ENCODE measurements around the gene OSBPL6.
"Not testable (repeated sequence)": the region's sequence is repeated elsewhere in the genome, so short reads cannot be mapped to it uniquely, and the experiment has no call there.

Gene OSBPL6

DNA sequence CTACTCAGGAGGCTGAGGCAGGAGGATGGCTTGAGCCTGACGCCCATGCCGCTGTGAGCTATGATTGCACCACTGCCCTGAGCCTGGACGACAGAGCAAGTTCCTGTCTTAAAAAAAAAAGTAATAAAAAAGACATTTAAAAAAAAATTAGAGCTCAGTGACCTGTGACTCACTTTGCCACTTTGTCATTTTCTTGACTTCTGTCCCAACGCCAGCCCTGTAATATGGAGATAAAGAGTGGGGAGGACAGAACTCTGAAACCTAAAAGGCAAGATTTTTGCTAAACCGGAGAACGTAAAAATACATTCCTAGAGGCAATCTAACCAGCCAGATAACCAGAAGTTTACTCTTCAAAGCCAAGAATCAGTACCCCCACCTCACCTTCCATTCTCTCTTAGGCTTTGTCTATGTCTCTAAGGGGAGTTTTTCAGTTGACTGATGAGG is 207.7 kb downstream of the OSBPL6 start:
- Mint-ChIP-seq H3K27ac (no peak overlapping the region), H3K36me3 (no peaks in the 10 kb centered on the region), H3K4me1 (peaks cover 4 to 9% of the 10 kb centered on the region in 2 donors), H3K9me3 (no peaks in the 10 kb centered on the region), H3K27me3 (no peaks in the 10 kb centered on the region), H3K4me3 (no peak overlapping the region)
- DNase-seq (no peak), ATAC-seq (replicated peaks) (no peak)

DNA sequence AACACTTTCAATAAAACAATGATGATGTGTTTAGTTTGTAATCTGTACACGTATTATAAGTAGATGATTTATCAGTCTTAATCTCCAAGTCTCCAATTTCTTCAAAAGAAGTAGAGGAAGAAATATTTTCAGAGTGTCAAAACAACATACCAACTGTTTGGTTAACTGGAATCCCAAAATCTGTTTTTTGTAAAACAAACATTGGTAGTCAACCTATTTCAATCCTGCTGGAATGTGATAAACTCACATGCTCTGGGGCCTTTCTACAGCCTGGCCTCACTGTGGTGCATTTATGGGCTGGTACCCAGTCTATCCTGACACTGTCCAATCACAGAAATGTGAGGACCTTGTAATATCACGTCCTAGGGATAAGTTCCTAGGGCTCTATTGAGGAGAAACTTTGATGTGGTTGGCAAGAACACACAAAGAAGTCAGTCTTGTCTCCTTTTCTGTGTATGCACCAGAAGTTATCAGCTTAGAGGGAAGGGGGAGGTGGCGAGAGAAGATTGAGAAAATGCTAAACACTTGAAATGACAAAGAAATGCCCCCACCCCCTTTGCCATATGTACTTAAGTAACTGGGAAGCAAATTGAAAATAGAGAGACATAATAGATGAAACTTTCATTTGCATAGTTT is 209.5 kb downstream of the OSBPL6 start:
- Mint-ChIP-seq H3K4me3 (no peak overlapping the region), H3K4me1 (peaks cover 4% of the 10 kb centered on the region in 2 donors), H3K9me3 (no peaks in the 10 kb centered on the region), H3K27ac (no peak overlapping the region), H3K27me3 (no peaks in the 10 kb centered on the region), H3K36me3 (no peaks in the 10 kb centered on the region)
- no peak for DNase-seq
- peak in 1 of 2 donors; percentile 18 for ATAC-seq (replicated peaks)

- peak; percentile 6 for DNase-seq
- Mint-ChIP-seq H3K36me3 (no peaks in the 10 kb centered on the region), H3K4me3 (no peak overlapping the region), H3K27me3 (no peaks in the 10 kb centered on the region), H3K4me1 (peaks cover 4% of the 10 kb centered on the region in 2 donors), H3K27ac (no peak overlapping the region), H3K9me3 (no peaks in the 10 kb centered on the region)
- ATAC-seq (replicated peaks) = peak; percentile 84 to 94
These were observed 210.1 kb downstream of the OSBPL6 start for GRCh38 chr2:178404368-178404767.

DNA sequence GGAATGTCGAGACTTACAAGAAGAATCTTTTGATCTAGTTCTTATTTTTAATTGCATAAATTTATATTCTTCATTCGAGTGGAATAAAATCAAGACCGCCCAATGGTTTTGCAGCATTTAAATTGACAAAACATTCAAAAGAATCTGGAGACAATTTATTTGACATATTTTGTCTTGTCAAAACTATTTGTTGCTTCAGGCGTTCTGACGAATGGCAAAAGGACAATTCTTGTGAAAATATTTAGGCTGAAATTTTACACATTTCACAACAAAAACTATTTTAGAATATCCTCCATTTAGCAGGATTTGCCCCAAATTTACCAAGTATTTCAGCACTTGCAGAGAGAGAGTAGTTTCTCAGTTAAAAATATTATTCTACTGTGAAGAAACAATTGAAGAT is 214.9 kb downstream of the OSBPL6 start:
- Mint-ChIP-seq H3K9me3 (no peaks in the 10 kb centered on the region), H3K36me3 (no peaks in the 10 kb centered on the region), H3K4me3 (no peak overlapping the region), H3K27me3 (no peaks in the 10 kb centered on the region), H3K27ac (no peak overlapping the region), H3K4me1 (peaks cover 7 to 12% of the 10 kb centered on the region in 2 donors)
- ATAC-seq (replicated peaks) (no peak), DNase-seq (no peak)

DNA sequence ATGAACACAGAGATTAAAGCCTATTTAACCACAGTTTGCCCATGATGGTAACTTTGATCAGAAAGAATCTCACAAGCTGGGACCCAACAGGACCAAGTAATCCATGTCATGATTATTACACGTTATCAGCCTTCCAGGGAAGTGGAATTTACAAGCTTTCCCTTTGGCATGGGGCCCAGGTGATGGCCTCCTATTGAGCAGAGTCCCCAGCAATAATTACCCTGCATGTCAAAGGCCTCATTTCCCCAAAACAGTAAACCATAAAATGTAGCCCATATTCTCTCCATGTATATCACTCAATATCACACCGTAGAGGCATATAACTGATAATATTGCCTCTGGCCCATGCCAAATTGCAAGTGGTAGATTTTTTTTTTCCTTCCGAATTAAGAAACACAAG is 217.7 kb downstream of the OSBPL6 start:
- Mint-ChIP-seq H3K27me3 (no peaks in the 10 kb centered on the region), H3K27ac (no peak overlapping the region), H3K4me3 (no peak overlapping the region), H3K9me3 (no peaks in the 10 kb centered on the region), H3K36me3 (peaks cover 4 to 5% of the 10 kb centered on the region in 2 donors), H3K4me1 (peaks cover 8 to 18% of the 10 kb centered on the region in 2 donors)
- DNase-seq (no peak), ATAC-seq (replicated peaks) (no peak)

- H3K27me3 Mint-ChIP-seq; H3K4me3 Mint-ChIP-seq; H3K36me3 Mint-ChIP-seq; ATAC-seq (replicated peaks); DNase-seq; H3K9me3 Mint-ChIP-seq; H3K27ac Mint-ChIP-seq: not testable (repeated sequence)
- peaks cover 8 to 18% of the 10 kb centered on the region in 2 donors for H3K4me1 Mint-ChIP-seq
These were observed 218.1 kb downstream of the OSBPL6 start for GRCh38 chr2:178412453-178412852.

DNA sequence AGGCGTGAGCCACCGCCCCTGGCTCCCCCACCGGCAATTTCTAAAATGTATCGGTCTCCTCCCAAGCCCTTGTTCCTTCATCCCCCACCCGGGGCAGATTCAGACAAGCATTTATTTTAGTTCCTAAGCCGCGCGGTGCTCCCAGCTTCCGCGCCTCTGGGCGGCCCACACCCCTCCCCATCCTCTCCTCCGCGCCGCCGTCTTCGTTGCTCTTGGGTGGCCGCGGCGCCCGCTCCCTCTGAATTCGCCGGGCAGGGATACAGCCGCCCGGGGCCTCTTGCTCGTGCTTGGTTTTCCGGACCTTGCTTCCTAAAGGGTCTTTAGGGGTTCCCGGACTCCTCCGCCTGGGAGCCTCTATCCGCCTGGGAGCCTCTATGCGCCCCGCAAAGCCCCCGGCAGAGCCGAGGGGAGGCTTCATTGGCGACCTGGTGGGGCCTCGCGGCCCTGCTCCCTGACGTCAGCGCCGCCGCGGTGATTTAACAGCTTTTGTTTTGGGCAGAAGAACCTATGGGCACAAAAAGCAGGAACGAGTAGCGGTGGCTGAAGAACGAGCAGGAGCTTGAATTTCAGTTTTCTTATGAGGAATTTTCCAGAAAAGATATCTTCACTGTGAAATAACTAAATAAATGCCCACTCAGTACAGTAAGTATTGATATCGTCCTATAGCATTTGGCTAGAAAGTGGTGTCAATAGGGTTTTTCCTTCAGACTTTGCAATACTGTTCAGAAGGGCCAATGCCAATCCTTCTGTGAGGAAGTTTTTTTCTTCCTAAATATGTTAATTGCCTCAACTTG is 219.4 kb downstream of the OSBPL6 start:
- H3K4me1 Mint-ChIP-seq = peaks cover 8 to 18% of the 10 kb centered on the region in 2 donors

GRCh38 chr2:178414266-178415247 is 220.2 kb downstream of the OSBPL6 start:
- Mint-ChIP-seq H3K4me1 (peaks cover 8 to 18% of the 10 kb centered on the region in 2 donors), H3K36me3 (peaks cover 5 to 7% of the 10 kb centered on the region in 2 donors)

More for the DNA sequence above, 219.4 kb downstream of the OSBPL6 start:
- no peaks in the 10 kb centered on the region for H3K9me3 Mint-ChIP-seq
- H3K36me3 Mint-ChIP-seq = peaks cover 4 to 5% of the 10 kb centered on the region in 2 donors
- peak overlapping the region; percentile 95 to 100 for H3K4me3 Mint-ChIP-seq
- H3K27me3 Mint-ChIP-seq = no peaks in the 10 kb centered on the region
- ATAC-seq (replicated peaks) (peak; percentile 83 to 87), DNase-seq (peak; percentile 68)
- peak overlapping the region; percentile 98 for H3K27ac Mint-ChIP-seq

GRCh38 chr2:178415979-178416378 is 221.7 kb downstream of the OSBPL6 start:
- Mint-ChIP-seq H3K36me3 (peaks cover 8 to 9% of the 10 kb centered on the region in 2 donors), H3K4me1 (peaks cover 8 to 26% of the 10 kb centered on the region in 2 donors)

More at GRCh38 chr2:178414266-178415247, 220.2 kb downstream of the OSBPL6 start:
- Mint-ChIP-seq H3K4me3 (peak overlapping the region; percentile 95 to 100), H3K27ac (peak overlapping the region; percentile 81), H3K27me3 (no peaks in the 10 kb centered on the region), H3K9me3 (no peaks in the 10 kb centered on the region)
- peak; percentile 78 for DNase-seq
- peak; percentile 84 to 85 for ATAC-seq (replicated peaks)

DNA sequence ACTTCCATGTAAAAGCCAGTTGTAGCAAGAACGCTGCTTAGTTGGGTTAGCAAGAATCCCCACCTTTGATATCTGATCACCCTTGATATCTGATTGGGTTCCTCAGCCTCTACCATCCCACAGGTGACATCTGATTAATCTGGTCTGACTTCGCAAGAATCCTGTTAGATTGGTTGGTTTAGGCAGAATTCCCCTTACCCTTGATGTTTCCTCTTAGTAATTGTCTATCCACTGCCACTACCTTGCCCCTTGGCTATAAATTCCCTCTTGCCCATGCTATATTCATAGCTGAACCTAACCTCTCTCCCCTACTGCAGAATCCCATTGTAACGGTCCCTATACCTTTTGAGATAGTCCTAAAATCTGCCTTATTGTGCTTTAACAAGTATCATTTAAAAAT is 223.6 kb downstream of the OSBPL6 start:
- peaks cover 8 to 26% of the 10 kb centered on the region in 2 donors for H3K4me1 Mint-ChIP-seq
- H3K36me3 Mint-ChIP-seq = peaks cover 8 to 9% of the 10 kb centered on the region in 2 donors

More at GRCh38 chr2:178415979-178416378, 221.7 kb downstream of the OSBPL6 start:
- no peaks in the 10 kb centered on the region for H3K9me3 Mint-ChIP-seq
- no peak overlapping the region for H3K4me3 Mint-ChIP-seq
- ATAC-seq (replicated peaks) = no peak
- no peak for DNase-seq
- H3K27me3 Mint-ChIP-seq = no peaks in the 10 kb centered on the region
- H3K27ac Mint-ChIP-seq = no peak overlapping the region

DNA sequence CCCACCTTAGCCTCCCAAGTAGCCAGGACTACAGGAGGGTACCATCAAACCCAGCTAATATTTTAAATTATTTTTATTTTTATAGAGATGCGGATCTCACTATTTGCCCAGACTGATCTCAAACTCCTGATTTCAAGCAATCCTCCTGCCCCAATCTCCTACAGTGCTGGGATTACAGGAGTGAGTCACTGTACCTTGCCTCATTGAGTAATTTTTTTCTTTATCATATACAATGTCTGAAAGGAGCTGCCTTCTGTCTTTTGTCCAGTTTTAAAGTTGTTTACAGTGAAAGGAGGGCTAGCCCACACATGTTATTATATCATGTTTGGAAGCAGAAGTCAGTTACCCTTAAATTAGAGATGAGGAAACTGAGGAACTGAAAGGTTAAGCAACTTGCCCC is 224.1 kb downstream of the OSBPL6 start:
- Mint-ChIP-seq H3K4me3 (no peak overlapping the region), H3K4me1 (peaks cover 6 to 23% of the 10 kb centered on the region in 2 donors), H3K36me3 (peaks cover 8 to 9% of the 10 kb centered on the region in 2 donors), H3K27me3 (no peaks in the 10 kb centered on the region), H3K27ac (no peak overlapping the region), H3K9me3 (no peaks in the 10 kb centered on the region)
- DNase-seq (no peak), ATAC-seq (replicated peaks) (no peak)

More for the DNA sequence above, 223.6 kb downstream of the OSBPL6 start:
- no peak overlapping the region for H3K27ac Mint-ChIP-seq
- H3K27me3 Mint-ChIP-seq = no peaks in the 10 kb centered on the region
- DNase-seq = no peak
- no peak overlapping the region for H3K4me3 Mint-ChIP-seq
- no peak for ATAC-seq (replicated peaks)
- H3K9me3 Mint-ChIP-seq = no peaks in the 10 kb centered on the region

DNA sequence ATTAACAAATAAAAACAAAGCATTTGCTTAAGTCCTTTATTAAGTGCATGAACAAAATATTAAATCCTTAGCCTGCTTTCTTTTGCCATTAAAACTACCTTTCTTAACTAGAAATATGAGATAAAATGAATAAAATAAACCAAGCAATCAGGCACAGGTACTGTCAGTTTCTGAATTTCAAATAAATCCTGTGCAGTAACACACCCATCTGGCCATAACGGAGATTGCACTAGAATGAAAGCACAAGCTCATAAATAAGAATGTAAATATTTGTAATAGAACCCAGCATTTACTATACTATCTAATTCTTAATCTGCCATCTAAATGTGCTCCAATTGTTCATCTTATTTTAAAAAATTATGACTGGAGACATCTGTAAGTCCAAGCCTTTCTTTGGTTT is 224.8 kb downstream of the OSBPL6 start:
- peaks cover 11 to 16% of the 10 kb centered on the region in 2 donors for H3K36me3 Mint-ChIP-seq
- no peak overlapping the region for H3K4me3 Mint-ChIP-seq
- no peak overlapping the region for H3K27ac Mint-ChIP-seq
- ATAC-seq (replicated peaks) (no peak), DNase-seq (no peak)
- no peaks in the 10 kb centered on the region for H3K9me3 Mint-ChIP-seq
- H3K27me3 Mint-ChIP-seq = no peaks in the 10 kb centered on the region
- peaks cover 4 to 19% of the 10 kb centered on the region in 2 donors for H3K4me1 Mint-ChIP-seq

DNA sequence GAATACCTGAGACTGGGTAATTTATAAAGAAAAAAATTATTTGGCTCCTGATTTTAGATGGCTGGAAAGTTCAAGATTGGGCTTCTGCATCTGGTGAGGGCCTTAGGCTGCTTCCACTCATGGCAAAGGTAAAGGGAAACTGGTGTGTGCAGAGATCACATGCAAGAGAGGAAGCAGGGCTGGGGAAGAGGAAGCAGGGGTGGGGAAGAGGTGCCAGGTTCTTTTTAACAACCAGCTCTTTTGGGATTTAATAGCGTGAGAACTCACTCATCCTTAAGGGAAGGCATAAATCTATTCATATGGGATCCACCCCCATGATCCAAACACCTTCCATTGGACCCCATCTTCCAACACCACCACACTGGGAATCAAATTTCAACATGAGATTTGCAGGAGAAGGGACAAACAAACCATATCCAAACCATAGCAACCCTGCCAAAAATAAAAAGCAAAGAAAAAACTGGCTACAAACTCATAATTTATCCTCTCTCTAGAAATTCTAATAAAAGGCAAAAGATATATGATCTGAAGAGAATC is 226.2 kb downstream of the OSBPL6 start:
- Mint-ChIP-seq H3K9me3 (peaks cover 5 to 12% of the 10 kb centered on the region in 2 donors), H3K27ac (no peak overlapping the region), H3K4me1 (peaks cover 0 to 8% of the 10 kb centered on the region in 2 donors), H3K36me3 (peaks cover 23 to 30% of the 10 kb centered on the region in 2 donors), H3K27me3 (no peaks in the 10 kb centered on the region), H3K4me3 (no peak overlapping the region)
- DNase-seq (no peak), ATAC-seq (replicated peaks) (no peak)
